GM20000 (cell line): ENCODE measurements around the gene INSYN2B.

Experiments used
- DNase-seq: peaks from one replicate; pipeline ENCODE4 v3.0.0; 2012; ENCODE audit warnings: low spot score
- TF ChIP-seq, protein P1 (sequence below): IDR thresholded peaks from 2 replicates; pipeline ENCODE4 v1.5.1; 2012; ENCODE audit warnings: mild to moderate bottlenecking, control low read depth; ENCODE audit errors: extremely low read depth, missing control alignments

INSYN2B gene

DNA sequence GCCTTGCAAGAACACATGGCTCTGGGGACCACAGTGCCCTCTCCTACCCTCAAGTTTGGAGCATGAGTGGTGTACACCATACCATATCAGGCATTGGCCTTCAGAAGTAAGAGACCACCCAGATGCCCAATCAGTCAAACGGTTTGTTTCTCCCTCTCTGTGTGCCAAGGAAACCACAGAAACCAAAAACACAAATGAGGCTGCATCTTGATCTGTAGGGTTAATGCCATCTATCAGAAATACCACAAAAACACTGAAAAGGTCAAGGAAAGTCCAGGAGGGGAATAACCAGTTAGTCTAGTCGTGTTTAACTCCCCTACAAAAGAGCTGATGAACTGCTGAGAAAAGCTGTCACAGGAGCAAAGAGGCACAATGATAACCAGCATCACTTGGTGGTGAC, 78.4 kb downstream of the INSYN2B start:
- DNase-seq = no peak
- TF ChIP-seq, protein P1, sequence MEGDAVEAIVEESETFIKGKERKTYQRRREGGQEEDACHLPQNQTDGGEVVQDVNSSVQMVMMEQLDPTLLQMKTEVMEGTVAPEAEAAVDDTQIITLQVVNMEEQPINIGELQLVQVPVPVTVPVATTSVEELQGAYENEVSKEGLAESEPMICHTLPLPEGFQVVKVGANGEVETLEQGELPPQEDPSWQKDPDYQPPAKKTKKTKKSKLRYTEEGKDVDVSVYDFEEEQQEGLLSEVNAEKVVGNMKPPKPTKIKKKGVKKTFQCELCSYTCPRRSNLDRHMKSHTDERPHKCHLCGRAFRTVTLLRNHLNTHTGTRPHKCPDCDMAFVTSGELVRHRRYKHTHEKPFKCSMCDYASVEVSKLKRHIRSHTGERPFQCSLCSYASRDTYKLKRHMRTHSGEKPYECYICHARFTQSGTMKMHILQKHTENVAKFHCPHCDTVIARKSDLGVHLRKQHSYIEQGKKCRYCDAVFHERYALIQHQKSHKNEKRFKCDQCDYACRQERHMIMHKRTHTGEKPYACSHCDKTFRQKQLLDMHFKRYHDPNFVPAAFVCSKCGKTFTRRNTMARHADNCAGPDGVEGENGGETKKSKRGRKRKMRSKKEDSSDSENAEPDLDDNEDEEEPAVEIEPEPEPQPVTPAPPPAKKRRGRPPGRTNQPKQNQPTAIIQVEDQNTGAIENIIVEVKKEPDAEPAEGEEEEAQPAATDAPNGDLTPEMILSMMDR = no peak

DNA sequence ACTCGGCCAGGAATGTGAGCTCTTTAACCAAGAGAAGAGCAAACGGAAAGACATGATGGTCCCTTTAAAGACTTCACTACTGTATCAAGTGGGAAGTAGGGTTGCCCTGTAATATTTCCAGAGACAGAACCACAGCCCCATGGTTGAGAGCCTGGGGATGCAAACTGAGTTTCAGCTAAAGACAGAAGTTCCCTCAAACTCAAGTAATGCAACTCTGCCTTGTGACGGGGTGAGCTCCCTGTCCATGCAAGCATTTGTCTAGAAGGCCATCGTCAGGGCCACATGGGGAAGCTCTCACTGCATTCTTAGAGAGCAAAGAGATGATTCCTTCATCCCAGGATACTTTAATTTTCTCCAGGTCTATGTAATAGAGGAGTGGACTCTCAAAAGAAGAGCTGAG, 82.8 kb downstream of the INSYN2B start:
- DNase-seq = no peak
- TF ChIP-seq, protein P1 = no peak

DNA sequence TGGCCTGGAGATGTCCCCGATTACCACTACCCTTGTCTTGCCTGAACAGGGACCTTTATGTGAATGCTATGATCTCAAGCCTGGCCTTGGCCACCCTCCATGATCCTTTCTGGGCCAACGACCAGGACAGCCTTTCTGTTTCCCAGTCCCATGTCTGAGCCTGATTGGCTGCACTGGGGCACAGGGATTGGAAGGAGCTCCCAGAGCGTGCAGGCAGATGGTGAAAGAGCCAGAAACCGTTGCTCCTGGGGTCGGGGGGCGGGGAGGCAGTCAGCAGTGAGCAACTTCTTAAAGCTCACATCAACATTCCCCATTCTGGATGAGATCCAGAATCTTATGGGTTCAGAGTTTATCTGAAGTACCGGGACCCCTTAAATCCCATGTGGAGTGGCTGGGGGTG, 84.4 kb downstream of the INSYN2B start:
- DNase-seq = no peak
- TF ChIP-seq, protein P1 = no peak

DNA sequence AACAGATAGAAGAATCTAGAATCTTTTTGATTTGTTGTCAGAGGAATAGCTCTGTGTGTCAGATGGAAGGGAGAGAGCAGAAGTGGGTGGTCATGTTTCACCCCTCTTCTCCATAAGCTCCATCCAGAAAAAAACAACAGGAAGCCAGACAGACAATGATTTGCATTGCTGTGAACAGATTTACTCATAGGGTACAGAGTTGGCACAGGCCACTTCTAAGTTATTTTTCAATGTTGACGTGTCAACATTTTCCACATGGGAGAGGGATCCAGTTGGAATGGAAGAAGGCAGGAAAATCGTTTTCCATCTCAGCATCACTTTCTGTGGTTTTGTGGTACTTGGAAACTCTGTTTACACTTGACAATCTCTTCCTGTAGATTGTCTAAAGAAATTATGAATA, 86.7 kb downstream of the INSYN2B start:
- DNase-seq = no peak
- TF ChIP-seq, protein P1 = no peak

DNA sequence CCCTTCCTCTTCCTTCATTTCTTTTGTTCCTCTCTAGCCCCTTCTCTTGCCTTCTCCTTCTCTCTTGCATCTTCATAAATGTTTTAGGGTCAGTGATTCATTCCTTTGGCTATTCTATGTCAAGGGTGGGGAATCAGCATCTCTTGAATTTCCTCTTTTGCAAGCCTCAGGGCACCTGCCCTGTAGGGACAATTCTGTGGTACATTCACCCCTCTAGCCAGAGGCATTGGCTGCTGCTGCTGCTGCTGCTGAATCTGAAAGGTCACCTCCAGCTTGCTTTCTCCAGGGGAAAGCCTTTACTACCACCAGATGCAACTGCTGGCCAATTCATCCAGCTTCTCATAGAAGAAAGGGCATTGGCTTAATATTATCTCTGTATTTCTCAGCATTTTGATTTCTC, 87.3 kb downstream of the INSYN2B start:
- DNase-seq = no peak
- TF ChIP-seq, protein P1 = no peak

DNA sequence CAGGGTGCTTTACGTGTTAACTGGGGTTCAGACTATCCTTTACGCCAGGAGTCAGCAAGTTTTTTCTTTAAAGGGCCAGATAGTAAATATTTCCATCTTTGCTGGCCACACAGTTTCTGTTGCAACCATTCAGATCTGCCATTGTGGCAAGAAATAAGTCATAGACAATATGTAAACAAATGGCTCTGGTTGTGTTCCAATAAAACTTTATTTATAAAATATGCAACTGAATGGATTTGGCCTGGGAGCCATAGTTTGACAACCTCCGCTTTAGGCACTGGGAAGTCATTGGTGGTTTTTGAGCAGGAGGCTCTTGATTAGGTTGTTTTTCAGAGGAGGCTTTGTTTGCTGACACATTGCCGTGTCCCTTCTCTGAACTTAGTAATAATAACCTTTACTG, 90.7 kb downstream of the INSYN2B start:
- DNase-seq = no peak
- TF ChIP-seq, protein P1 = no peak

DNA sequence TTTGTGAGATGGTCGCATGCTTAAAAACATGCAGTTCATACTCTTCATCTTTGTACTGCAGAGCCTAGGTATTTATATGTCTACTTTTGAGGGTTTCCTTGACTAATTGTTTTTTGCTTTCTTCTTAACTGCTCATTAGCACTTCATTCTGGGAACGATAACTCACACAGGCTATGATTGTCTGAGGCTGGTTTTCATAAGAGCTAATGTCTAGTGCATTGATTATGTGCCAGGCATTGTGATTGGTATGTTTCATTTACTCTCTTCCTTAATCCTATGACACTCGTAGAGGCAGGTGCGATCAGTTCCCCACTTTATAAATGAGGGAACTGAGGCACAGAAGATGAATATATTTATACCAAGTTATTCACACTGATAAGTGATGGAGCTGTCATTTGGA, 93.6 kb downstream of the INSYN2B start:
- DNase-seq = no peak
- TF ChIP-seq, protein P1 = no peak
